Endothelial cell of umbilical vein (primary cell): ENCODE results near the gene SLC18B1. TPM values are rescaled to one million over a fixed set of nuclear protein-coding genes. Genes with fewer than 3 reads are reported as not detected.

Source experiments
- BruUV-seq: library from RNA; stranded (reverse); fragments of 400-500 nt; replicated peaks from 2 replicates; lab custom pipeline; 2021; lab: Mats Ljungman, UMichigan
- CTCF ChIA-PET: fragments of 300-600, 350-600 bp; sonication (Branson Sonifier 250); formaldehyde crosslinking; loops from one replicate; lab custom pipeline; 2021; ENCODE audit warnings: antibody characterized with exemption, inconsistent platforms; lab: Charles Lee
- POLR2A ChIA-PET: fragments of 300-600, 350-600 bp; sonication (Branson Sonifier 250); formaldehyde crosslinking; loops from one replicate; lab custom pipeline; 2021; ENCODE audit warnings: antibody characterized with exemption, inconsistent platforms; lab: Charles Lee
- DNase-seq: peaks from one replicate; pipeline ENCODE4 v3.0.0-alpha.2; 2011; ENCODE audit warnings: low read depth, low spot score
- FAIRE-seq: peaks from 2 replicates; lab custom pipeline; 2011; peaks lifted over from hg19 to GRCh38; lab: Jason Lieb, UNC
- H2AFZ ChIP-seq: 2 replicates; pipeline ENCODE4 v1.6.0; 2012; ENCODE audit warnings: low read depth, low read length, control low read depth, inconsistent platforms
- H3K27ac ChIP-seq: 2 replicates; pipeline ENCODE4 v1.5.1; 2011; ENCODE audit warnings: low read depth, mild to moderate bottlenecking, control low read depth, low read length, moderate library complexity; ENCODE audit not compliant: insufficient read depth
- H3K27me3 ChIP-seq, 2 experiments: 2 replicates each; pipeline versions ENCODE4 v1.6.0 to v1.6.1; 2011; ENCODE audit warnings: low read length in 2 of 2, mixed read lengths in 1 of 2; ENCODE audit not compliant: control insufficient read depth in 2 of 2, insufficient read depth in 2 of 2
- H3K36me3 ChIP-seq, 2 experiments: 2 replicates in 1 of 2; 3 replicates in 1 of 2; pipeline ENCODE4 v1.5.1; 2011; ENCODE audit warnings: low read length in 2 of 2, mild to moderate bottlenecking in 1 of 2, moderate library complexity in 1 of 2; ENCODE audit not compliant: control insufficient read depth in 2 of 2, insufficient read depth in 2 of 2; ENCODE audit errors: extremely low read depth in 1 of 2
- H3K4me1 ChIP-seq: 3 replicates; pipeline ENCODE4 v1.5.1; 2011; ENCODE audit warnings: mild to moderate bottlenecking, low read length; ENCODE audit not compliant: control insufficient read depth, insufficient read depth; ENCODE audit errors: extremely low read depth
- H3K4me2 ChIP-seq: 2 replicates; pipeline ENCODE4 v1.6.1; 2011; ENCODE audit warnings: low read length, control low read depth, mixed read lengths; ENCODE audit not compliant: insufficient read depth
- H3K4me3 ChIP-seq, 3 experiments: fragments of 200-600 bp in 1 of 3; sonication (generic), shearing (Covaris generic) in 1 of 3; replicated peaks in 1 of 3; 2 replicates each; pipeline ENCODE4 v1.5.1; 2011 to 2016; ENCODE audit warnings: control low read depth in 3 of 3, low read length in 3 of 3, mild to moderate bottlenecking in 2 of 3, inconsistent platforms in 1 of 3, low read depth in 1 of 3, moderate library complexity in 1 of 3; ENCODE audit not compliant: insufficient read depth in 1 of 3
- H3K79me2 ChIP-seq: 2 replicates; pipeline ENCODE4 v1.6.0; 2012; ENCODE audit warnings: low read length, inconsistent platforms; ENCODE audit not compliant: control insufficient read depth, insufficient read depth
- H3K9ac ChIP-seq: replicated peaks from 2 replicates; pipeline ENCODE3; 2011; ENCODE audit warnings: low read length, control low read depth; ENCODE audit not compliant: insufficient read depth; ENCODE audit errors: extremely low read depth
- H3K9me1 ChIP-seq: replicated peaks from 3 replicates; pipeline ENCODE4 v1.6.0; 2011; ENCODE audit warnings: mild to moderate bottlenecking, low read length; ENCODE audit not compliant: control insufficient read depth, insufficient read depth; ENCODE audit errors: extremely low read depth
- H3K9me3 ChIP-seq: replicated peaks from 2 replicates; pipeline ENCODE4 v1.5.1; 2012; ENCODE audit warnings: low read length, inconsistent platforms; ENCODE audit not compliant: control insufficient read depth, insufficient read depth
- H4K20me1 ChIP-seq: replicated peaks from 2 replicates; pipeline ENCODE3; 2011; ENCODE audit warnings: mild to moderate bottlenecking, low read length; ENCODE audit not compliant: control insufficient read depth, insufficient read depth; ENCODE audit errors: extremely low read depth
- EZH2 ChIP-seq: IDR thresholded peaks from 2 replicates; pipeline ENCODE4 v1.6.1; 2012; ENCODE audit warnings: borderline replicate concordance, low read depth, mild to moderate bottlenecking, moderate library complexity, low read length, inconsistent platforms; ENCODE audit not compliant: severe bottlenecking
- FOS ChIP-seq: IDR thresholded peaks from 2 replicates; pipeline ENCODE4 v1.6.1; 2011; ENCODE audit warnings: mild to moderate bottlenecking, low read length, moderate library complexity, borderline replicate concordance; ENCODE audit not compliant: insufficient read depth
- GATA2 ChIP-seq: IDR thresholded peaks from 2 replicates; pipeline ENCODE4 v1.7.0; 2011; ENCODE audit warnings: low read depth, mild to moderate bottlenecking, moderate library complexity, mixed read lengths, low read length; ENCODE audit not compliant: insufficient read length, insufficient read depth
- JUN ChIP-seq: IDR thresholded peaks from 2 replicates; pipeline ENCODE4 v1.6.1; 2011; ENCODE audit warnings: borderline replicate concordance, low read depth; ENCODE audit not compliant: insufficient read length, insufficient read depth
- MYC ChIP-seq: IDR thresholded peaks from one replicate; pipeline ENCODE4 v1.6.1; 2011; ENCODE audit warnings: mild to moderate bottlenecking, low read depth, low read length
- POLR2A ChIP-seq: IDR thresholded peaks from 2 replicates; pipeline ENCODE4 v1.6.1; 2012; ENCODE audit warnings: low read depth, mild to moderate bottlenecking, control low read depth, low read length
- POLR2AphosphoS5 ChIP-seq: IDR thresholded peaks from 2 replicates; pipeline ENCODE4 v1.6.1; 2012; ENCODE audit warnings: low read depth, mild to moderate bottlenecking, control low read depth, low read length, moderate library complexity; ENCODE audit not compliant: insufficient read depth
- dilution Hi-C: fragments of 300-500 bp; cut with MboI; formaldehyde crosslinking; loops from one replicate; pipeline ENCODE4 v1.15.0; 2019; ENCODE audit warnings: low sequenced_read_pairs; ENCODE audit not compliant: extremely low pct_ligation_motif_present
- intact Hi-C: fragments of 100-400 bp; cut with micrococcal nuclease; formaldehyde crosslinking; loops from one replicate; pipeline ENCODE4 v1.10.0; 2022
- polyA plus RNA-seq, 4 experiments: library from polyadenylated mRNA; depleted of rRNA in 3 of 4; stranded (reverse) in 3 of 4; unstranded in 1 of 4; fragments of >200 nt; gene quantifications; 2 replicates each; pipeline versions ENCODE4 v1.2.1 to v1.2.3, GENCODE V29; 2011 to 2012; ENCODE audit warnings: missing spikeins in 1 of 4
- total RNA-seq: library from RNA; stranded (reverse); gene quantifications from 2 replicates; pipeline ENCODE4 v1.2.3, GENCODE V29; 2021
- TF ChIP-seq, protein P1 (sequence below), 2 donors: IDR thresholded peaks; 1 replicate in 1 of 2; 2 replicates in 1 of 2; pipeline ENCODE4 v1.5.1; 2011; ENCODE audit warnings: low read length in 2 of 2, mild to moderate bottlenecking in 2 of 2, moderate library complexity in 2 of 2, control low read depth in 1 of 2, inconsistent platforms in 1 of 2, low read depth in 1 of 2; ENCODE audit not compliant: insufficient read depth in 1 of 2; ENCODE audit errors: extremely low read depth in 1 of 2
- TF ChIP-seq, protein P2 (sequence below): IDR thresholded peaks from 2 replicates; pipeline ENCODE4 v1.6.1; 2011; ENCODE audit not compliant: insufficient read depth, insufficient read length

Gene SLC18B1
- total and polyA plus RNA-seq, 2 donors (not counting 3 experiments of a cell fraction or from before 2014, with no cell fraction given), result 8.4 to 9.2 TPM

DNA sequence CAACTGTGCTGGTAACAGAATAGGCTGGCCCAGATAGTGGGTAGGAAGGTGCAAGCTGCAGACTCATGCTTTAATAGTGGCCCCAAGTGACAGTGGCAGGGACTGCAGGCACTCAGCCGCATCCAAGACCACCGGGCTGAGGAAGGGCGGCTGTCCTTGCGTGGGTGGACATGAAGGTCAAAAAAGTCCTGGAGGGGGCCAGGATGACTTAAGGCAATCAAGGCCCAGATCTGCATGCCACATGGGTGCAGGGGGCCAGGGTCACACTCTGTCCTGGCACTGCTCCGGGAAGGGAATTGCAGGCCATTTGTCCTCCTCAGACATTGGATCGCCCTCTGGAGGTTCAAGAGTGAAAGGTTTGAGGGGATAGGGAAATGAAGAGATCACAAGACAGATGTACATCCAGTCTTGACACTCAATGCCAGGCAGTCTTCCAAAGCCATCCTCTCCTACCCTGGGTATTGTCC lies 30.4 kb downstream of the SLC18B1 start:
- CTCF ChIA-PET, result interaction anchor here (0.8 to 3.1 kb wide), 4 partner anchors 30 to 238 kb away, joined by 3 to 21 read pairs (median 4); partner anchors contain the start of gene SLC18B1
- H3K4me3 ChIP-seq, result no peak overlapping the region
- no peak overlapping the region for H2AFZ ChIP-seq
- no peaks in the 10 kb centered on the region for H3K9me3 ChIP-seq
- no peaks in the 10 kb centered on the region for H3K4me1 ChIP-seq
- no peak overlapping the region for H3K27ac ChIP-seq
- intact Hi-C loops, result loop anchor here (1.0 to 2.0 kb wide), 3 partner anchors 31 to 238 kb away; partner anchors contain the start of gene SLC18B1
- dilution Hi-C loops, result no loop called here
- no peak overlapping the region for H3K4me2 ChIP-seq
- POLR2A ChIA-PET, result no interaction called here
- DNase-seq (peak; percentile 32), FAIRE-seq (no peak)
- peaks cover 0 to 3% of the 10 kb centered on the region in 2 experiments for H3K27me3 ChIP-seq
- no peaks in the 10 kb centered on the region for H3K9me1 ChIP-seq
- TF ChIP-seq, protein P1, sequence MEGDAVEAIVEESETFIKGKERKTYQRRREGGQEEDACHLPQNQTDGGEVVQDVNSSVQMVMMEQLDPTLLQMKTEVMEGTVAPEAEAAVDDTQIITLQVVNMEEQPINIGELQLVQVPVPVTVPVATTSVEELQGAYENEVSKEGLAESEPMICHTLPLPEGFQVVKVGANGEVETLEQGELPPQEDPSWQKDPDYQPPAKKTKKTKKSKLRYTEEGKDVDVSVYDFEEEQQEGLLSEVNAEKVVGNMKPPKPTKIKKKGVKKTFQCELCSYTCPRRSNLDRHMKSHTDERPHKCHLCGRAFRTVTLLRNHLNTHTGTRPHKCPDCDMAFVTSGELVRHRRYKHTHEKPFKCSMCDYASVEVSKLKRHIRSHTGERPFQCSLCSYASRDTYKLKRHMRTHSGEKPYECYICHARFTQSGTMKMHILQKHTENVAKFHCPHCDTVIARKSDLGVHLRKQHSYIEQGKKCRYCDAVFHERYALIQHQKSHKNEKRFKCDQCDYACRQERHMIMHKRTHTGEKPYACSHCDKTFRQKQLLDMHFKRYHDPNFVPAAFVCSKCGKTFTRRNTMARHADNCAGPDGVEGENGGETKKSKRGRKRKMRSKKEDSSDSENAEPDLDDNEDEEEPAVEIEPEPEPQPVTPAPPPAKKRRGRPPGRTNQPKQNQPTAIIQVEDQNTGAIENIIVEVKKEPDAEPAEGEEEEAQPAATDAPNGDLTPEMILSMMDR (IDR thresholded peaks at IDR 0.05; ENCODE audit: extremely low read depth in 1 of 2, insufficient read depth in 1 of 2, low read depth in 1 of 2, low read length in 2 of 2), result peak; percentile 16 to 21
- no peak for TF ChIP-seq MYC
- H3K79me2 ChIP-seq, result no peaks in the 10 kb centered on the region
- peaks cover 0 to 2% of the 10 kb centered on the region in 2 experiments for H3K36me3 ChIP-seq
- no peaks in the 10 kb centered on the region for H4K20me1 ChIP-seq
- no peak overlapping the region for H3K9ac ChIP-seq
- no TSS peak for BruUV-seq

DNA sequence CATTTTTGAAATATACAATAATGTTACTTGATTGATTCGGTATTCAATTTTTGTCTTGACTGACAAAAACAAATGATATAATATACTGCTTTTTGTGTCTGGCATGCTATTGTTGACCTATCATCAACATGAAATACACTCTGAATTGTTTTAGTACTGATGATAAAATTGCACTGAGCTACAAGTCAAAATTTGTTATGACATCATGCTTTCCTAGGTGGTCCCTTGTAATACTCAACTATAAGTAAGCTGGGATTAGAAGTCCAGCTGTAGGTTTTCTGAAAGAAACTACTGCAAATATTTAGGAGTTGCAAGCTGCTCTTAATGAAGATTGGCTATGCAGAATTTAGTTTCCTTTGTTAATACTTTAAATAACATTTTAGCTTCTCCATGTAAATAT lies 32.9 kb downstream of the SLC18B1 start:
- Histone ChIP-seq H3K9me3 (no peaks in the 10 kb centered on the region), H3K9ac (no peak overlapping the region), H3K4me1 (no peaks in the 10 kb centered on the region), H3K79me2 (no peaks in the 10 kb centered on the region), H3K4me3 (no peak overlapping the region), H3K9me1 (no peaks in the 10 kb centered on the region), H3K27me3 (peaks cover 0 to 3% of the 10 kb centered on the region in 2 experiments), H3K27ac (no peak overlapping the region), H4K20me1 (no peaks in the 10 kb centered on the region), H3K36me3 (peaks cover 0 to 2% of the 10 kb centered on the region in 2 experiments), H3K4me2 (no peak overlapping the region), H2AFZ (no peak overlapping the region)
- ChIA-PET CTCF (interaction anchor here (0.8 to 3.7 kb wide), 5 partner anchors 9 to 235 kb away, joined by 3 to 21 read pairs (median 5); partner anchors contain the start of gene SLC18B1), POLR2A (no interaction called here)
- no TSS peak for BruUV-seq
- dilution Hi-C loops (no loop called here), intact Hi-C loops (no loop called here)
- FAIRE-seq (no peak), DNase-seq (no peak)
- no peak for TF ChIP-seq MYC
- no peak for TF ChIP-seq JUN
- no peak for TF ChIP-seq EZH2
- TF ChIP-seq FOS, result no peak
- no peak for TF ChIP-seq POLR2A
- no peak for TF ChIP-seq POLR2AphosphoS5
- no peak for TF ChIP-seq GATA2
- TF ChIP-seq, protein P2, sequence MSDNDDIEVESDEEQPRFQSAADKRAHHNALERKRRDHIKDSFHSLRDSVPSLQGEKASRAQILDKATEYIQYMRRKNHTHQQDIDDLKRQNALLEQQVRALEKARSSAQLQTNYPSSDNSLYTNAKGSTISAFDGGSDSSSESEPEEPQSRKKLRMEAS, result no peak
- TF ChIP-seq, protein P1 (IDR thresholded peaks at IDR 0.05; ENCODE audit: extremely low read depth in 1 of 2, insufficient read depth in 1 of 2, low read depth in 1 of 2, low read length in 2 of 2), result no peak
